ENCODE results near the gene CCNJ.
"Not testable (repeated sequence)": the region's sequence is repeated elsewhere in the genome, so short reads cannot be mapped to it uniquely, and the experiment has no call there.

DNA sequence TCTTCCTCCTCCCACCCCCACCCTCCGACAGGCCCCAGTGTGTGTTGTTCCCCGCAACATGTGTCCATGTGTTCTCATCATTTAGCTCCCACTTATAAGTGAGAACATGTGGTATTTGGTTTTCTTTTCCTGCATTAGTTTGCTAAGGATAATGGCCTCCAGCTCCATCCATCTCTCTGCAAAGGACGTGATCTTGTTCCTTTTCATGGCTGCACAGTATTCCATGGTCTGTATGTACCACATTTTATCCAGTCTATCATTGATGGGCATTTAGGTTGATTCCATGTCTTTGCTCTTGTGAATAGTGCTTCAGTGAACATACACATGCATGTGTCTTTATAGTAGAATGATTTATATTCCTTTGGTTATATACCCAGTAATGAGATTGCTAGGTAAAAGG is 4.5 kb downstream of the CCNJ start:
- TF ChIP-seq, protein P1, sequence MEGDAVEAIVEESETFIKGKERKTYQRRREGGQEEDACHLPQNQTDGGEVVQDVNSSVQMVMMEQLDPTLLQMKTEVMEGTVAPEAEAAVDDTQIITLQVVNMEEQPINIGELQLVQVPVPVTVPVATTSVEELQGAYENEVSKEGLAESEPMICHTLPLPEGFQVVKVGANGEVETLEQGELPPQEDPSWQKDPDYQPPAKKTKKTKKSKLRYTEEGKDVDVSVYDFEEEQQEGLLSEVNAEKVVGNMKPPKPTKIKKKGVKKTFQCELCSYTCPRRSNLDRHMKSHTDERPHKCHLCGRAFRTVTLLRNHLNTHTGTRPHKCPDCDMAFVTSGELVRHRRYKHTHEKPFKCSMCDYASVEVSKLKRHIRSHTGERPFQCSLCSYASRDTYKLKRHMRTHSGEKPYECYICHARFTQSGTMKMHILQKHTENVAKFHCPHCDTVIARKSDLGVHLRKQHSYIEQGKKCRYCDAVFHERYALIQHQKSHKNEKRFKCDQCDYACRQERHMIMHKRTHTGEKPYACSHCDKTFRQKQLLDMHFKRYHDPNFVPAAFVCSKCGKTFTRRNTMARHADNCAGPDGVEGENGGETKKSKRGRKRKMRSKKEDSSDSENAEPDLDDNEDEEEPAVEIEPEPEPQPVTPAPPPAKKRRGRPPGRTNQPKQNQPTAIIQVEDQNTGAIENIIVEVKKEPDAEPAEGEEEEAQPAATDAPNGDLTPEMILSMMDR (conservative IDR thresholded peaks at IDR 0.05; ENCODE audit: low read length): not testable (repeated sequence)
- not testable (repeated sequence) for TF ChIP-seq EZH2phosphoT487 (IDR thresholded peaks at IDR 0.05; ENCODE audit: borderline replicate concordance)
